DMS153 treated with DMSO at 0.1 percent for 48 hours (cell line): Measurements from ENCODE around the gene MICA.
"Not testable (repeated sequence)": the region's sequence is repeated elsewhere in the genome, so short reads cannot be mapped to it uniquely, and the experiment has no call there.

ENCODE experiments used
- DNase-seq: peaks from one replicate; lab custom pipeline; 2025; ENCODE audit not compliant: unreplicated experiment; lab: John Stamatoyannopoulos, UW

MICA gene

DNA sequence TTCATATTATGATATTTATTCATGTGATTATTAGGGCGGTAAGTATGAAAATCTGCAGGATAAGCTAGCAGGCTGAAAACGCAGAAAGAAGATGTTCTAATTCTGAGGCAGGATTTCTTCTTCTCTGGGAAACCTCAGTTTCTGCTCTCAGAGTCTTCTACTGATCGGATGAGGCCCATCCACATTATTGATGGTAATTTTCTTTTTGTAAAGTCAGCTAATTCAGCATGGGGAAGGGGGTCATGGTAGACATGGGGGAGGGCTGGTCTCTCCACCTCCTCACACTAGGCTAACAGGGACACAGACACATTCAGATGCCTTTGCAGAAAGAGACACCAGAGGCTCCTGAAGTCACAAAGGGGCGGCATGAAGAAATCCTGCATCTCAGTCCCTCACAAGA is 21.7 kb upstream of the MICA start:
- no peak for DNase-seq

- DNase-seq = no peak
These were observed 20.2 kb upstream of the MICA start for GRCh38 chr6:31383149-31383548.

GRCh38 chr6:31385041-31385440 is 18.4 kb upstream of the MICA start:
- DNase-seq = no peak

DNA sequence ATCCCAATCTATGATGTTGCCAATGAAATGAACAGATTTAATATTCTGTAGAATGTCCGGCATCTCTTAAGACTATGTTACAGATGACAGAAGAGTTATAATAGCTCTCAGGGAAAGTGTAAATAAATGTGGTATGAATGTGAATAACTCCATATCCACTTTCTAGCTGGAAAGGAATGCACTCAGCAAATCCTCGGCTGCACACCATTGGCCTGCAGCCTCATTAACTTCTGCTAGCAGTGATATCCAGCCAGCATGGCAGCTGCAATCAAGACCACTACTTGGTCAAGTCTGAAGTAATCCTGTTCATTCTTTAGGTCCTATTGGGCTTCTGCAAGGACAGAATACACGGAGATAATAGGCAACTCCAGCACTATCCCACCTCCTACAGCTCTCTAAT is 17.3 kb upstream of the MICA start:
- DNase-seq = no peak

DNA sequence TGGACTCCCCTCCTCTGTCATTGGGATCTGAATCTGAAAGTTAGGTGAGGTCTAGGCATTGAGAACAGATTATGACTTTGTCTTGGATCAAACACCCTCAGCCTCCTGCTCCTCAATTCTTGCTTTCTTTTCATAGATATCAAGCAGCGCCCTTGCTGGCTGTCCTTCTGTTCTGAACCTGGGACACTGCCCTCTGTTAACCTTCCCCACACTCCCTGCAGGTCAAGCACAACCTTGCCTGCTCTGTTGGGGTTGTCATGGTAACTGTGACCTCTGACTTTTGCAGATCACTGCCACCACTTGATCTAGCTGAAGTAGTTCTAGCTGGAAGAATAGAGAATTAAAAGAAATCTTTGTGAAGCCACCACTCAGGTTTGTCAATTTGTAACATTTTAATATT is 16.4 kb upstream of the MICA start:
- no peak for DNase-seq

GRCh38 chr6:31388916-31389801 is 14.2 kb upstream of the MICA start:
- not testable (repeated sequence) for DNase-seq

GRCh38 chr6:31389802-31390132 is 13.6 kb upstream of the MICA start:
- DNase-seq = not testable (repeated sequence)

DNA sequence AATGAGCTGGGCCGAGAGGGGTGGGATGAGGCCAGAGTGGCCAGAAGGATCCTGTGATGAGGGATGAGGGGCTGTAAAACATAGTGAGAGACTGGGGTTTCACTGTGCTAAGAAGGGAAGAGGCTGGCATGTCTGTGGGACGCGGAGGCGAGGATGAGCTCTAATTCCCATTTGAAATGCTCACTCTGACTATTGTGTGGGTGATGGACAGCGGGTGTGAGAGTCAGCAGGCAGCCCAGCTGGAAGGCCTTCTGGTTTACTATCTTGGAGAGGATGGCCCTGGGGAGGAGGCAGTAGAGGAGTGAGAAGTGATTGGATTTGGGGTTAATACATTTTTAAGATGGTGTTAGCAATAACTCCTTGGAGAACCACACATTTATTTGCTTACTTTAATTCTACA is 9.5 kb upstream of the MICA start:
- DNase-seq = no peak

GRCh38 chr6:31394381-31394780 is 9.0 kb upstream of the MICA start:
- DNase-seq = no peak

DNA sequence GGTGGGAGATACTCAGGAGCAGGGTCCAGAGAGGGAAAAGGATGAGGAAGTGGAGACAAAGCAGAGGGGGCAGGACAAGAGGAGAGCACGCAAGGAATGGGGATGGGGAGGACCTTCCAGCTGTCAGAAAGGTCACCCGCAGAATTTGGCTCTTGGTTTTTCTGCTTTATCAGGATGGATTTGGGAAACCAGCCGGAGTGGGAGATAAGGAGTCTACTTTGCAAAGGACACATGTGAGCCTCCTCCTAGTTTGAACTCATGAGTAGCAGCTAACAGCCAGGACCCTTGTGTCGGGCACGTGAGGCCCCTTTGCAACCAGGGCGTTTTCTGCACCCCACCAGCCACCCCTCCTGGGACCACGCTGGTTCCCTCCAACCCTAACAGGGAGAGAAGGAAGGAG is 7.6 kb upstream of the MICA start:
- DNase-seq = no peak

- peak; percentile 36 for DNase-seq
These were observed 6.8 kb upstream of the MICA start for GRCh38 chr6:31396422-31397152.

GRCh38 chr6:31397153-31397499 is 6.3 kb upstream of the MICA start:
- DNase-seq = not testable (repeated sequence)

DNA sequence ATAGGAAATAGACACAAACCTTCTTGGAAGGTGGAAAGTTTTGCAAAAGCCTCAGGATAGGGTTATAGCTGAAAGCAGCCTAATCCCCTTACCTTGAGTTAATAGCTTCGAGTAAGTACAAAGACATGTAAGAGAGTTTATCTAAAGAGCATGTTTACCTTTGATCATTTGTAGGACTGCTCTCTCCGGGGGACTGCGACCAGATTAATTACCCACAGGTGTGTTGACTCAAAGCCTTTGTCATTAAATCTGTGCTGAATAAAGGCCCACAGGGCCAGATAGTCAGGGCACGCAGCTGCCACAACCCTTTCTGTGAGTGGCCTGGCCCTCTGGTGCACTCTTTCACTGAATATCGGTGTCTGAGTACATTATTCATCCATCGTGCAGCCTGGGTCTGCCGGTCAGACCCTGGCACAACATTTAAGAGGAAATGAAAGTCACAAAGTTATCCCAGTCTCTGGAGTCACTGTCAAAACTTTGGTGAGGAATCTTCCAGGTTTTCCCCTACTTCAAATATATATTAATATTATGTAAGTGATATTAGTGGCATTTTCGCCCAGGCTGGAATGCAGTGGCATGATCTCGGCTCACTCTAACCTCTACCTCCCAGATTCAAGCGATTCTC is 5.4 kb upstream of the MICA start:
- DNase-seq = no peak

- DNase-seq = peak; percentile 23
These were observed 3.6 kb upstream of the MICA start for GRCh38 chr6:31399589-31400466.

GRCh38 chr6:31400467-31401289 is 2.7 kb upstream of the MICA start:
- no peak for DNase-seq

DNA sequence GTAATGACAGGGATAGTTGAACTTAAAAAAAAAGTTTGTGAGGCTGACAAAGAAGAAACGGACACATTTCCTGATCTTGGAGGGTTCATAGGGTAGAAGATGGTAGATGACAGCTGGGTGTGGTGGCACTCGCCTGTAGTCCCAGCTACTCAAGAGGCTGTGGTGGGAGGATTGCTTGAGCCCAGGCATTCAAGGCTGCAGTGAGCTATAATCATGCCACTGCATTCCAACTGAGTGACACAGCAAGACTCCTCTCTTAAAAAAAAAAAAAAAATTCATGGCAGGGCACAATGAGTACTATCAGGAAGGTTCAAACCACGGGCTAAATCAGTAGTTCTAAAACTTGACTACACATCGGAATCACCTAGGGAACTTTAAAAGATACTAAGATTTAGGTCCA is 2.0 kb upstream of the MICA start:
- no peak for DNase-seq

GRCh38 chr6:31402324-31403282 is 792 bp upstream of the MICA start:
- DNase-seq = no peak

DNA sequence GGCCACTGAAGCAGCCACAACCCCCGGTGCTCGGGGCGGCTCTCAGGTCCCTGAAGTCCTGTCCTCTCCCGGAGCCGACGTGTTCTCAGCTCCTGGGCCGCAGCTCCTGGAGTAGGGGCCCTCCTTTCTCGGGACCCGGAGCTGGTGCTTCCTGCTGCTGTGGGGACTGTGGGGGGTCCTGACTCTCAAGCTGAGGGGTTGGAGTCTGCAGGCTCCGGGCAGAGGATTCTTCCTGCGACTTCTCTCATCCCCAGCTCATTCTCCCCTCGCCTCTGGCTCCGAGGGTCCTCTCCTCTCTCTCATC is 618 bp downstream of the MICA start:
- not testable (repeated sequence) for DNase-seq

- DNase-seq = no peak
These were observed 2.6 kb downstream of the MICA start for GRCh38 chr6:31405996-31406395.
